Measurements from ENCODE around the gene BICRA.

BICRA gene

DNA sequence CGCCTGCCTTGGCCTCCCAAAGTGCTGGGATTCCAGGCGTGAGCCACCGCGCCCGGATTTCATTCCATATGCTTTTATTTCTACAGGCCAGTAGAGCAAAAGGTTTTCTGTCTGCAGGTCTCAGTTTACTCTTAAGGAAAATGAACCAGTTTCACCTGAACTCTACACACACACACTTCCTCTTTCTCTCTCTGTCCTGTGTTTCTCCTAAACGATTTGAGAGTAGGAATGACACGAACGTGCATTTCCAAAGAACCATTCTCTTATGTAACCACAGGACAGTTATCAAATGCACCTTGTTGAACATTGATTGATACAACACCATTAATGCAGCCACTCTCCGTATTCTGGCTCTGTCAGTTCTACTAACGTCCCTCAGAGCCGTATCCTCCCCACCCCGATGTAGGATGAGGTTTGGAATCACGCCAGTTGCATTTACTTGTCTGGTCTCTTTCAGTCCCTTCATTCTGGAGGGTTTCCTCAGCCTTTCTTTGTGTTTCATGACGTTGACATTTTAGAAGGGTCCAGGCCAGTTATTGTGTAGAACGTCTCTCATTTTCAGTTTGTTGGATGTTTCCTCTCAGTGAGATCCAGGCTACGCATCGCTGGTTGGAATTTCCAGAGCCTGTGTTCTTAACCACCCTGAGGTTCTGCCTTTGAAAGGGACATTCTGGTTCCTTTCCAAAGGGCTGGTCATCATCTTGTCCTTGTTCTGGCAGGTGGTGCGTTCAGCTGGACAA, 36.0 kb downstream of the BICRA start:
- Histone ChIP-seq H2AFZ (ENCODE audit: low read length) (no peak overlapping the region), H3K27me3 (ENCODE audit: insufficient read depth, low read length) (no peaks in the 10 kb centered on the region), H3K79me2 (ENCODE audit: insufficient read depth, low read length) (no peaks in the 10 kb centered on the region), H3K9me2 (ENCODE audit: low read depth, low read length) (no peaks in the 10 kb centered on the region), H3F3A (ENCODE audit: insufficient read depth, low read length) (no peaks in the 10 kb centered on the region), H3K4me3 (ENCODE audit: low read depth, low read length, poor library complexity, severe bottlenecking) (no peak overlapping the region), H3K4me2 (ENCODE audit: low read length) (no peak overlapping the region), H3K4me1 (ENCODE audit: insufficient read depth, low read length, severe bottlenecking) (no peaks in the 10 kb centered on the region), H3K27ac (ENCODE audit: low read depth, low read length, poor library complexity, severe bottlenecking) (no peak overlapping the region), H3K9ac (ENCODE audit: low read length) (no peak overlapping the region), H3K36me3 (ENCODE audit: insufficient read depth, low read length) (peaks cover 15% of the 10 kb centered on the region), H3K9me3 (ENCODE audit: low read length) (no peaks in the 10 kb centered on the region), H4K20me1 (ENCODE audit: insufficient read depth, low read length) (no peaks in the 10 kb centered on the region)
- no peak for TF ChIP-seq EZH2 (IDR thresholded peaks at IDR 0.05; ENCODE audit: borderline replicate concordance, low read length)
- TF ChIP-seq, protein P1, sequence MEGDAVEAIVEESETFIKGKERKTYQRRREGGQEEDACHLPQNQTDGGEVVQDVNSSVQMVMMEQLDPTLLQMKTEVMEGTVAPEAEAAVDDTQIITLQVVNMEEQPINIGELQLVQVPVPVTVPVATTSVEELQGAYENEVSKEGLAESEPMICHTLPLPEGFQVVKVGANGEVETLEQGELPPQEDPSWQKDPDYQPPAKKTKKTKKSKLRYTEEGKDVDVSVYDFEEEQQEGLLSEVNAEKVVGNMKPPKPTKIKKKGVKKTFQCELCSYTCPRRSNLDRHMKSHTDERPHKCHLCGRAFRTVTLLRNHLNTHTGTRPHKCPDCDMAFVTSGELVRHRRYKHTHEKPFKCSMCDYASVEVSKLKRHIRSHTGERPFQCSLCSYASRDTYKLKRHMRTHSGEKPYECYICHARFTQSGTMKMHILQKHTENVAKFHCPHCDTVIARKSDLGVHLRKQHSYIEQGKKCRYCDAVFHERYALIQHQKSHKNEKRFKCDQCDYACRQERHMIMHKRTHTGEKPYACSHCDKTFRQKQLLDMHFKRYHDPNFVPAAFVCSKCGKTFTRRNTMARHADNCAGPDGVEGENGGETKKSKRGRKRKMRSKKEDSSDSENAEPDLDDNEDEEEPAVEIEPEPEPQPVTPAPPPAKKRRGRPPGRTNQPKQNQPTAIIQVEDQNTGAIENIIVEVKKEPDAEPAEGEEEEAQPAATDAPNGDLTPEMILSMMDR (IDR thresholded peaks at IDR 0.05; ENCODE audit: low read length) = no peak

DNA sequence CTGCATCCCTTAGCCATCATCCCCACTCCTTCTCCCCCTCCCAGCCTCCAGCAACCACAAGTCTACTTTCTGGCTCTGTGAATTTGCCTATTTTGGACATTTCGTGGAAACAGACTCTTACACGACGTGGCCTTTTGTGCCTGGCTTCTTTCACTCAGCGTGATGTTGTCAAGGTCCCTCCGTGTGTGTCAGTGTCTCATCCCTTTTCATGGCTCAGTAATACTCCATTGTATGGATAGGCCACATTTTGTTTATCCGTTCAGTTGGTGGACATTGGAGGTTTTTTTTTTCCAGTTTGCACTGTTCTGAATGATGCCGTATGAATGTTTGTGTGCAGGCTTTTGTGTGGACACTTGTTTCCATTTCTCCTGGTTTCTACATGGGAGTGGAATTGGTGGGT, 38.0 kb downstream of the BICRA start:
- H3K9me3 ChIP-seq (ENCODE audit: low read length) = no peaks in the 10 kb centered on the region
- TF ChIP-seq, protein P1 (IDR thresholded peaks at IDR 0.05; ENCODE audit: low read length) = no peak
- TF ChIP-seq EZH2 (IDR thresholded peaks at IDR 0.05; ENCODE audit: borderline replicate concordance, low read length) = no peak
- no peak overlapping the region for H3K9ac ChIP-seq (ENCODE audit: low read length)
- H3K27me3 ChIP-seq (ENCODE audit: insufficient read depth, low read length) = no peaks in the 10 kb centered on the region
- no peak overlapping the region for H3K27ac ChIP-seq (ENCODE audit: low read depth, low read length, poor library complexity, severe bottlenecking)
- H3K36me3 ChIP-seq (ENCODE audit: insufficient read depth, low read length) = peaks cover 15% of the 10 kb centered on the region
- no peaks in the 10 kb centered on the region for H3K4me1 ChIP-seq (ENCODE audit: insufficient read depth, low read length, severe bottlenecking)
- H4K20me1 ChIP-seq (ENCODE audit: insufficient read depth, low read length) = no peaks in the 10 kb centered on the region
- H3K79me2 ChIP-seq (ENCODE audit: insufficient read depth, low read length) = no peaks in the 10 kb centered on the region
- H3K9me2 ChIP-seq (ENCODE audit: low read depth, low read length) = no peaks in the 10 kb centered on the region
- no peak overlapping the region for H3K4me2 ChIP-seq (ENCODE audit: low read length)
- no peak overlapping the region for H2AFZ ChIP-seq (ENCODE audit: low read length)
- no peaks in the 10 kb centered on the region for H3F3A ChIP-seq (ENCODE audit: insufficient read depth, low read length)
- no peak overlapping the region for H3K4me3 ChIP-seq (ENCODE audit: low read depth, low read length, poor library complexity, severe bottlenecking)

DNA sequence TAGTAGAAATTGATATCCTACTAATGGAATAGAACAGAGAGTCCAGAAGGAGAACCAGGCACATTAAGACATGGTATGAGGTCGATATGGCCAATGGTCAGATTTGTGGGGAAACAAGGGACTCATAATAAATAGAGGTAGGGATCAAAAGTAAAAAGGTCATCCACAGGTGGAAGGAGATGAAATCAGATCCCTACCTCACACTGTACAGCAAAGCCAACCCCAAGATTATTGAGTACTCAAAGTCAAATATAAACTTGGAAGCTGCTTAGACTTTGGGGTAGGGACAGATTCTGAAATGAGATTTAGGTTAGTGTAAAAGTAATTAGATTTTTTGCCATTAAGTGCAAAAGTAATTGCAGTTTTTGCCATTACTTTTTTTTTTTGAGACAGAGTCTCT, 40.7 kb downstream of the BICRA start:
- Histone ChIP-seq H3K9me3 (ENCODE audit: low read length) (no peaks in the 10 kb centered on the region), H3K4me2 (ENCODE audit: low read length) (no peak overlapping the region), H3K4me3 (ENCODE audit: low read depth, low read length, poor library complexity, severe bottlenecking) (no peak overlapping the region), H3K79me2 (ENCODE audit: insufficient read depth, low read length) (peaks cover 5% of the 10 kb centered on the region; the same call in 1 of the 2 replicates), H3K9ac (ENCODE audit: low read length) (no peak overlapping the region), H3K27me3 (ENCODE audit: insufficient read depth, low read length) (no peaks in the 10 kb centered on the region), H3K9me2 (ENCODE audit: low read depth, low read length) (no peaks in the 10 kb centered on the region), H3F3A (ENCODE audit: insufficient read depth, low read length) (no peaks in the 10 kb centered on the region), H3K27ac (ENCODE audit: low read depth, low read length, poor library complexity, severe bottlenecking) (no peak overlapping the region), H3K36me3 (ENCODE audit: insufficient read depth, low read length) (peaks cover 25% of the 10 kb centered on the region), H3K4me1 (ENCODE audit: insufficient read depth, low read length, severe bottlenecking) (no peaks in the 10 kb centered on the region), H4K20me1 (ENCODE audit: insufficient read depth, low read length) (no peaks in the 10 kb centered on the region), H2AFZ (ENCODE audit: low read length) (no peak overlapping the region)
- TF ChIP-seq EZH2 (IDR thresholded peaks at IDR 0.05; ENCODE audit: borderline replicate concordance, low read length) = no peak
- TF ChIP-seq, protein P1 (IDR thresholded peaks at IDR 0.05; ENCODE audit: low read length) = no peak
